Activated T-cell treated with anti-CD3 and anti-CD28 coated beads for 1 hour (primary cell): ENCODE data around the gene MTFP1.
"Not testable (repeated sequence)": the region's sequence is repeated elsewhere in the genome, so short reads cannot be mapped to it uniquely, and the experiment has no call there.

Experiments used
- DNase-seq: peaks from one replicate; pipeline ENCODE4 v3.0.0-alpha.2; 2020; ENCODE audit warnings: low read depth

The MTFP1 gene

GRCh38 chr22:30426388-30427353, 1.1 kb downstream of the MTFP1 start:
- peak; percentile 79 for DNase-seq

- DNase-seq = no peak
Observed at GRCh38 chr22:30427871-30428270, 2.3 kb downstream of the MTFP1 start.

GRCh38 chr22:30429887-30430286, 4.3 kb downstream of the MTFP1 start:
- DNase-seq = no peak

GRCh38 chr22:30430933-30431332, 5.4 kb downstream of the MTFP1 start:
- DNase-seq = no peak

GRCh38 chr22:30432096-30432495, 6.5 kb downstream of the MTFP1 start:
- DNase-seq = no peak

GRCh38 chr22:30432520-30432919, 7.0 kb downstream of the MTFP1 start:
- DNase-seq = no peak

GRCh38 chr22:30433227-30433626, 7.7 kb downstream of the MTFP1 start:
- DNase-seq = no peak

- no peak for DNase-seq
Observed at GRCh38 chr22:30433773-30434172, 8.2 kb downstream of the MTFP1 start.

GRCh38 chr22:30434843-30435242, 9.3 kb downstream of the MTFP1 start:
- no peak for DNase-seq

- peak; percentile 61 for DNase-seq
Observed at GRCh38 chr22:30435674-30436126, 10.1 kb downstream of the MTFP1 start.

- no peak for DNase-seq
Observed at GRCh38 chr22:30436196-30436595, 10.6 kb downstream of the MTFP1 start.

- DNase-seq = no peak
Observed at GRCh38 chr22:30438559-30438958, 13.0 kb downstream of the MTFP1 start.

- no peak for DNase-seq
Observed at GRCh38 chr22:30439226-30439625, 13.7 kb downstream of the MTFP1 start.

GRCh38 chr22:30439836-30440235, 14.3 kb downstream of the MTFP1 start:
- DNase-seq = no peak

GRCh38 chr22:30441088-30441487, 15.5 kb downstream of the MTFP1 start:
- DNase-seq = no peak

- no peak for DNase-seq
Observed at GRCh38 chr22:30444632-30445437, 19.3 kb downstream of the MTFP1 start.

GRCh38 chr22:30445438-30446145, 20.0 kb downstream of the MTFP1 start:
- DNase-seq = no peak

GRCh38 chr22:30447656-30448055, 22.1 kb downstream of the MTFP1 start:
- no peak for DNase-seq

GRCh38 chr22:30451488-30451887, 25.9 kb downstream of the MTFP1 start:
- not testable (repeated sequence) for DNase-seq

GRCh38 chr22:30452861-30453260, 27.3 kb downstream of the MTFP1 start:
- no peak for DNase-seq

GRCh38 chr22:30453731-30454510, 28.4 kb downstream of the MTFP1 start:
- DNase-seq = no peak
